ENCODE measurements around the gene POLR2A.

POLR2A gene

GRCh38 chr17:7508145-7508544, 24.0 kb downstream of the POLR2A start:
- DNase-seq (ENCODE audit: low spot score): no peak

GRCh38 chr17:7508846-7509245, 24.7 kb downstream of the POLR2A start:
- DNase-seq (ENCODE audit: low spot score): no peak

- DNase-seq (ENCODE audit: low spot score): no peak
Observed at GRCh38 chr17:7509937-7510336, 25.8 kb downstream of the POLR2A start.

- DNase-seq (ENCODE audit: low spot score): no peak
Observed at GRCh38 chr17:7511108-7511507, 26.9 kb downstream of the POLR2A start.

DNA sequence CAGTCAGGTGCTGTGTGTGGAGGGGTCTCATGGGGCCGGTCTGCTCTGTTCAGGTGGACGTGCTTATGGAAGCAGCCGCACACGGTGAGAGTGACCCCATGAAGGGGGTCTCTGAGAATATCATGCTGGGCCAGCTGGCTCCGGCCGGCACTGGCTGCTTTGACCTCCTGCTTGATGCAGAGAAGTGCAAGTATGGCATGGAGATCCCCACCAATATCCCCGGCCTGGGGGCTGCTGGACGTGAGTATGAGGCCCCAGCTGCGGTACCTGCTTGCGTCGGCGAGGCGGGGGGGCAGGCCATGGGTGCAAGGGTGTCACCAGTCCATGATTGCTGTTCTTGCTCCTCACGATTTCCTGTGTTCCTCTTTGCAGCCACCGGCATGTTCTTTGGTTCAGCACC, 27.9 kb downstream of the POLR2A start:
- no peak for DNase-seq (ENCODE audit: low spot score)

DNA sequence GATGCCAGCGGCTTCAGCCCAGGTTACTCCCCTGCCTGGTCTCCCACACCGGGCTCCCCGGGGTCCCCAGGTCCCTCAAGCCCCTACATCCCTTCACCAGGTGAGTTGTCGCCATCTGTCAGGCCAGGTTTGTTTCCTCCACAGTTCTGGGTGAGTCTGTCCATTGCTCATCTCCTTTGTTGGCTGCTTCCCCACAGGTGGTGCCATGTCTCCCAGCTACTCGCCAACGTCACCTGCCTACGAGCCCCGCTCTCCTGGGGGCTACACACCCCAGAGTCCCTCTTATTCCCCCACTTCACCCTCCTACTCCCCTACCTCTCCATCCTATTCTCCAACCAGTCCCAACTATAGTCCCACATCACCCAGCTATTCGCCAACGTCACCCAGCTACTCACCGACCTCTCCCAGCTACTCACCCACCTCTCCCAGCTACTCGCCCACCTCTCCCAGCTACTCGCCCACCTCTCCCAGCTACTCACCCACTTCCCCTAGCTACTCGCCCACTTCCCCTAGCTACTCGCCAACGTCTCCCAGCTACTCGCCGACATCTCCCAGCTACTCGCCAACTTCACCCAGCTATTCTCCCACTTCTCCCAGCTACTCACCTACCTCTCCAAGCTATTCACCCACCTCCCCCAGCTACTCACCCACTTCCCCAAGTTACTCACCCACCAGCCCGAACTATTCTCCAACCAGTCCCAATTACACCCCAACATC, 28.8 kb downstream of the POLR2A start:
- no peak for DNase-seq (ENCODE audit: low spot score)

DNA sequence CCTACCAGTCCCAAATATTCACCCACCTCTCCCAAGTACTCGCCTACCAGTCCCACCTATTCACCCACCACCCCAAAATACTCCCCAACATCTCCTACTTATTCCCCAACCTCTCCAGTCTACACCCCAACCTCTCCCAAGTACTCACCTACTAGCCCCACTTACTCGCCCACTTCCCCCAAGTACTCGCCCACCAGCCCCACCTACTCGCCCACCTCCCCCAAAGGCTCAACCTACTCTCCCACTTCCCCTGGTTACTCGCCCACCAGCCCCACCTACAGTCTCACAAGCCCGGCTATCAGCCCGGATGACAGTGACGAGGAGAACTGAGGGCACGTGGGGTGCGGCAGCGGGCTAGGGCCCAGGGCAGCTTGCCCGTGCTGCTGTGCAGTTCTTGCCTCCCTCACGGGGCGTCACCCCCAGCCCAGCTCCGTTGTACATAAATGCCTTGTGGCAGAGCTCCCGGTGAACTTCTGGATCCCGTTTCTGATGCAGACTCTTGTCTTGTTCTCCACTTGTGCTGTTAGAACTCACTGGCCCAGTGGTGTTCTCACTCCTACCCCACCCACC, 29.8 kb downstream of the POLR2A start:
- no peak for DNase-seq (ENCODE audit: low spot score)

DNA sequence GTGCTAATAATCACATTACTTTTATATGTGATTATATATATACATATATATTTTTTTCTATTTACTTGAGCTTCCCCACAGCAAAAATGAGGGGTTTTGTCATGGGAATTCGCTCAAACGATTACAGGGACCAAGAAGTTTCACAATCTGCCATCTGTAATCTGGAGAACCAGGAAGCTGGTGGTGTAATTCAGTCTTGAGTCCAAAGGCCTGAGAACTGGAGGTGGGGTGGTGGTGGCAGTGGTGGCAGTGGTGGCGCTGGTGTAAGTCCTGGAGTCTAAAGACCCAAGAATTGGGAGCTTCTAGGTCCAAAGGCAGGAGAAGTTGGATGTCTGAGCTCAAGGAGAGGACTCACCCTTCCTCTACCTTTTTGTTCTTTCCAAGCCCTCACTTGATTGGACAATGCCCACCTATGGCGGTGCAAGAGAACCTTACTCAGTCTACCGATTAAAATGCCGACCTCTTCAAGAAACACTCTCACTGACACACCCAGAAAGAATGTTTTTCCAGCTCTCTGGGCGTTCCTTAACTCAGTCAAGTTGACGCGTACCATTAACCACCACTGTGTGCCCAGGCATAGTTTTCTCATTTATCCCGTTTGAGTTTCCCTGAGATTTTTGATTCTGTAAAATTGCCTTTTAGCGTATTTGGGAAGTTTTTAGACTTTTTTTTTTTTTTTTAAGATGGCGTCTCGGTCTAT, 31.9 kb downstream of the POLR2A start:
- no peak for DNase-seq (ENCODE audit: low spot score)

- peak; percentile 38 for DNase-seq (ENCODE audit: low spot score)
Observed at GRCh38 chr17:7523033-7523432, 38.9 kb downstream of the POLR2A start.

- no peak for DNase-seq (ENCODE audit: low spot score)
Observed at GRCh38 chr17:7528842-7529241, 44.7 kb downstream of the POLR2A start.

- DNase-seq (ENCODE audit: low spot score): no peak
Observed at GRCh38 chr17:7530023-7530900, 46.1 kb downstream of the POLR2A start.

- no peak for DNase-seq (ENCODE audit: low spot score)
Observed at GRCh38 chr17:7538050-7538449, 53.9 kb downstream of the POLR2A start.

GRCh38 chr17:7538891-7539545, 54.9 kb downstream of the POLR2A start:
- DNase-seq (ENCODE audit: low spot score): no peak

DNA sequence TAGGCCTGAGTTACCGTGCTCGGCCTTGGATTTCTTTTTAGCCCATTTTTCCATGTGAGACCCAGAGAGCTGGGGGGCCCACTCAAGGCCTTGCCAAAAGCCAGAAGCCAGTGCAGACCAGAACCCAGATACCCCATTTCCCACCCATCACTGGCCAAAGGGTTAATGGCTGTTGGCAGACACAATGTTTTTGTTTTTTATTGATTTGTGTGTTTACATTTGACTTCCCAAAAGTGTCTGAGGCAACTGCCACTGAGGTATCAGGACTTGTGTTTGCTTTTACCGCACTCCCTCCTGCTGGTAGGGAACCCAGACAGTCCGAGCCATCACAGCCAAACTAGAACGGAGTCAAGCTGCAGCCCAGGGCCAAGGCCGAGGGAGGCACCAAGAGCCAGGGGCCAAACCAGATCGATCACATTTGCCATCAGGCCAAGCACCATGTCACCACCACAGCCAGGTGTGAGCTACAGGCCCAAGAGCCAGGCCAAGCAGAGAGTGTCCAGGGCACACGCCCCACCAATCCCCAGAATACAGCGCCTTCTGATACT, 57.0 kb downstream of the POLR2A start:
- no peak for DNase-seq (ENCODE audit: low spot score)

GRCh38 chr17:7544911-7545310, 60.7 kb downstream of the POLR2A start:
- DNase-seq (ENCODE audit: low spot score): no peak

DNA sequence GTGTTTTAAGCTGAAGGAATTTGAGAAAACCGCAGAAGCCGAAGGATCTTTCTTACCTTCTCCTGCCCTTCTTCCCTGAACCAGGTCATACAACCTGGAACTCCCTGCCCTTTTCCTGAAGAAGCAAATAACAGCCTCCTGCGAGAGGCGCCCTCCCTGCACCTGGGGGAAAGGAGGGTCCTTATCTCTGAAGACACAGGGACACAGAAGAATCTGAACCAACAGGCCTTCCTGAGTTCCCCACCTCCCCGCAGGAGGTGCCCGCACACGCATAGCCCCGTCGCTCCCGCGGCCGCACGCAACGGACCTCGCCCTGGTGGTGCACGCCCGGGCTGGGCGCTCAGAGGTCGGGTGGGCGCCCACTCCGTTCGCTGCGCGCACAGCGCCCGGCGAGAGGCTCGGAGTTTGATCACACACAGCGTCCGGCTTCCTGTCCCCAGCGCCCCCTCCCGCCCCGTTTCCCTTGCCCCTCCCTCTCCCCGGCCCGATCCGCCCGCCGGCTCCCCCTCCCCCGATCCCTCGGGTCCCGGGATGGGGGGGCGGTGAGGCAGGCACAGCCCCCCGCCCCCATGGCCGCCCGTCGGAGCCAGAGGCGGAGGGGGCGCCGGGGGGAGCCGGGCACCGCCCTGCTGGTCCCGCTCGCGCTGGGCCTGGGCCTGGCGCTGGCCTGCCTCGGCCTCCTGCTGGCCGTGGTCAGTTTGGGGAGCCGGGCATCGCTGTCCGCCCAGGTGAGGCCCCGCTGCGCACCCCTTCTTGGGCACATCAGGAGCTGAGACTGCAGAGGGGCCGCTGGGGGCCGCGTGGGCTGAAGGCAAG, 64.6 kb downstream of the POLR2A start, which contains the start of gene TNFSF12:
Gene TNFSF12, plus strand, starts transcription at position 474 of the 816 bp plus-strand sequence. Its CDS starts 96 bp downstream, at position 570.
- peak; percentile 62 for DNase-seq (ENCODE audit: low spot score)

Data from CD4-positive, alpha-beta T cell treated with Interleukin-6 at 100 ng/mL for 8 hours (primary cell).